Measurements from ENCODE around the gene CDC42BPG.

Gene CDC42BPG

DNA sequence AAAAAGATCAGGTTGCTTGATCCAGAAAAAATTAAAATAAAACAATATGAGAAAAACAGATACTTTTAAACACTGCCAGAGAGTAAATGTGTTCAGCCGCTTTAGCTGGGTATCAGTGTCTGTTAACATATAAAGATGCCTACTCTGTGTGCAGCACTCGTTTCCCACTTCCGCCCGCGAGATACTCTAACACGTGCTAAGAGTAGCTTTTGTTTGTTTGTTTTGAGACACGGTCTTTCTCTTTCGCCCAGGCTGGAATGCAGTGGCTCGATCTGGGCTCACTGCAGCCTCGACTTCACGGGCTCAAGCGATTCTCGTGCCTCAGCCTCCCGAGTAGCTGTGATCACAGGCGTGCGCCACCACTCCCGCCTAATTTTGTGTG lies 33.6 kb downstream of the CDC42BPG start:
- peak in 2 of 58 donors; percentile 46 to 62 for DNase-seq

DNA sequence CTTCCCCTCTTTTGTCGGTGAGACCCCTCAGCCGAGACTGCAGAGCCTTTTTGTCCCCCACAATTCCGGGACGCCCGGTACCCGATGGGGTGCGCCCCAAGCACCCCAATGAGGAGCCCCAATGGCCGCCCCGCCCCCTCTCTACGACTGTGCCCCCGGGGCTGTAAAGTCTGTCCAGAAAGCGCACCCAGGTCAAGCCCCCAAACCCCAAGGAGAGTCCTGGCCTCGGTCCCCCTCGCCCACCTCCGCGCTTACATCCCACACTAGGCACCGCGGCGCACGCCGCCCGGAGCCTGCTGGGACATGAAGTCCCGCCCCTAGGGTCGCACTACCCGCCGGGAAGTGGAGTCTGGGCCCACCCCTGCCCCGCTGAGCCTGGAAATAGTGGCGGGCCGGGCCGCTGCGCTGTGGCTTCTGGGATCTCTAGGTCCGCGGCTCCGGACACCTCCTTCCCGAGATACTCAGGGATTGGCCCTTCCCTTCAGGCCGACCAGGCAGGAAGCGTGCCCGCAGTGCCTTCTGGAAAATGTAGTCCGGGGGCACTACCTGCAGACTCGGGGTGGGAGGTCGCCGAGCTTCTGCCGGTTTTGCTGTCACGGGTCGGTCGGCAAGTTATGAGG lies 34.1 kb downstream of the CDC42BPG start, which contains the start of gene MEN1:
TSS of gene MEN1 (minus strand) at position 281 of the 620 bp plus-strand sequence. CDS start 442 bp downstream, outside the sequence.
- DNase-seq = peak; percentile 73 to 98 (median 95)

- no peak for DNase-seq
These were observed 34.6 kb downstream of the CDC42BPG start for GRCh38 chr11:64809781-64810241.

DNA sequence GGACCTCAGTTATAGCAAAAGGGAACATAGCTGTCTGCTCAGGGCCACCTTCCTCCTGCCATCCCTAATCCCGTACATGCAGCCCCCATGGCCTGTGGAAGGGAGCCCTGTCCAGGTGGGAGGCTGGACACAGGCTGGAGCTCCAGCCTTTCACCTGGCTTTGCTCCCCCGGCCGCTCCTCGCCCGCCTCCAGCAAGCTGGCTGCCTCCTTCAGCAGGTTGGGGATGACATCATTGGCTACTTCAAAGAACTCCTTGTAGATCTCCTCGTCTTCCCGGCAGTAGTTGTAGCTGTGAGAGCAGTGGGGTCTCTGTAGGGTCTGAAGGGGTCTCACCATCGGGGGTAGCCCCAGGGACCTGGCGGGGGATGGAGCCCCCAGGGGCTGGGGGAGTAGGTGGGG lies 39.0 kb downstream of the CDC42BPG start:
- no peak for DNase-seq

DNA sequence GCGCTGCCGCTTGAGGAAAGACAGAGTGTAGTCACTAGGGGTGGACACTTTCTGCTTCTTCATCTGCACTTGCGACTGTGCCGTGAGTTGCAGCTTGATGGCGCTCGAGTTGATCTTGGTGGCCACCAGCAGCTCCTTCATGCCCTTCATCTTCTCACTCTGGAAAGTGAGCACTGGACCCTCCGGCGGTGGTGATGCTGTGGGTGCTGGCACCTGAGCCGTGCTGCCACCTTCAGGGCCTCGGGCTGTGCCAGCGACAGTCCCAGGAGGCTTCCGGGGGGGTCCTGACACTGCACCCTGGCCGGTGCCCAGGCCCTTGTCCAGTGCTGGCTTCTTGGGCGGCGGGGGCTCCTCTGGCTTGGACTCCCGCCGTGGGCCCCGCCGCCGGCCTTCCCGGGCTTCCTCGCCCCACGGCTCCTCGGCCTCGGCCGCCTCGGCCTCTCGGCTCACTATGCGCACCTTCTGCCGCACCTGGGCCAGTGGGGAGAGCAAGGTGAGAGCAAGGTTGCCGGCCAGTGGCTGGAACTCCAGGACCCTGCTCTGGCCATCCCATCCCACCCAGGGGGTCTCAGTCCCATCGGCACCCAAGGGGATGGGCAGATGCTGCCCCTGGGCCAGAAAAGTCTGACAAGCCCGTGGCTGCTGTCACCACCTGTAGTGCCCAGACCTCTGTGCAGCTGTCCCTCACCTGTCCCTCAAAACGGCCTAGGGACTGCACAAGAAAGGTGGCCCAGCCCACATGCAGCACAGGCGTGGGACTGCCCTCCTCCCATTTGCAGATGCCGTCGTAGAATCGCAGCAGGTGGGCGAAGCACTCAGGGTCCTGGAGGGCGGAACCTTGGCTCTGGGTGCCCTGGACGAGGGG lies 39.9 kb downstream of the CDC42BPG start:
- no peak for DNase-seq

GRCh38 chr11:64803846-64804345 lies 40.6 kb downstream of the CDC42BPG start:
- DNase-seq = no peak

DNA sequence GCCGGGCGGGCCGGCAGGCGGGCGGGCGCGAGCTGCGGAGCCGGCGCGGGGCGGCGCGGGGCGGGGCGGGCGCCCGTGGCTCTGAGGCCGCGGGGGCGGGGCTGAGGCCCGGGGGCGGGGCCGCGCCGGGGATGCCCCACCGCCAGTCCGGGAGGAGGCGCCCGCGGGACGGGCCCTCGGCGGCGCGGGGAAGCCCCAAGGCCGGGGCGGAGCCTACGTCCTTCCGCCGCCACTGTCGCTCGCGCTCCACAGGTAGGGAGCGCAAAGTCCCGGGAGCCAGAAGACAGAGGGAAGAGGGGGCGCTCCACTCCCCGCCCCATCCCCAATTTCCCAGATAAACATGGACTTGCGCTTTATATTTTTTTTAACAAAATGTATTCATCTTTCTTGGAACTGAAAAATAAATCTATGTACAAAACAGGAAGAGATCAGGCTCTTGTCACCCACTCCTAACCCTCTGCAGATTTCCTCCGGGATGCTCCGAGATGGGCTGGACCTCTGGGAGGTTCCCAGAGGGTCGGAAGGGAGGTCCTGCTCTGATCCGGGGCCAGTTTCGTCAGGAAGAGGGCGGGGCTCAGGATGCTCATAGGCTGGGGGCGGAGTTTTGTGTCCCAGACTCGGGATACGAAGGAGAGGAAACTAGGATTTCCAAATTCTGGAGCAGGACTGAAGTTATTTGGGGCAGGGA lies 41.2 kb downstream of the CDC42BPG start, which contains the start of gene MAP4K2:
TSS of gene MAP4K2 (minus strand) at position 57 of the 688 bp plus-strand sequence. CDS start 65 bp downstream, outside the sequence.
- DNase-seq = peak in 55 of 58 donors; percentile 9 to 85 (median 67)

- DNase-seq = peak in 4 of 58 donors; percentile 49 to 61 (median 51)
These were observed 41.9 kb downstream of the CDC42BPG start for GRCh38 chr11:64802370-64803157.

DNA sequence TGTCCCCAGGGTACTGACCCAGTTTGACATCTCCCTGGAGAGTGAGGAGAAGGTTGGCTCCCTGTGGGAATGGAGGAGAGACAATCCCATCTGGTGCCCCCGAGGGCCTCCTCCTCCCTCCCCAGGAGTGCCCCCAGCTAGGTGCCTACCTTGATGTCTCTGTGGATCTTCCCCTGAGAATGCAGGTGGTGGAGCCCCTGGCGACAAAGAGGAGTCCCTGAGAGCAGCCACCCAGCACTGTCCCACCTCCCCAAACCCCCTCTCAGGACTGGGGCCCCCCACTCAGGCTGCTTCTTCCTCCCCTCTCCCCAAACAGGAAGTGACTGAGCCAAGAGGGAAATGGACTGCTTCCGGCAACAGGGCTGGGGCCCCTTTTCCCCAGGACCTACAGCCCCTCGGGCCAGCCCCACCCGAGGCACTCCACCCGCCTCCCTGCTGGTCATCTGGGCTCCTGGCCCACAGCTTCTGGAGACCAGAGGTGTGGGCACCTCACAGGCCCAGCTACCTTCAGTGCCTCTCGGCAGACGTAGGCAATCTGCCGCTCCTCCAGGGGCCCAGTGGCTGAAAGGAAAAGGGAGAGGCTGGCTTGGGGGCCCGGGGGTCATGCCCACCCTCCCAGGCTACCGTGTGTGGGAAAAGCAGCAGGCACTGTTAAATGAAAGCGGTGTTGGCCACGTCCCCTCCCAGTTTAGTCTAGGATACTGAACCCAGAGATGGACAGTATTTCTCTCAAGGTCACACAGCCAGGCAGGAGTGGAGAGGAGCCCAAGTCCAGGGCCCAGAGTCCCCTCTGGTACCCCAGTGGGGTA lies 42.7 kb downstream of the CDC42BPG start:
- no peak for DNase-seq

- DNase-seq = no peak
These were observed 43.3 kb downstream of the CDC42BPG start for GRCh38 chr11:64801158-64801464.

DNA sequence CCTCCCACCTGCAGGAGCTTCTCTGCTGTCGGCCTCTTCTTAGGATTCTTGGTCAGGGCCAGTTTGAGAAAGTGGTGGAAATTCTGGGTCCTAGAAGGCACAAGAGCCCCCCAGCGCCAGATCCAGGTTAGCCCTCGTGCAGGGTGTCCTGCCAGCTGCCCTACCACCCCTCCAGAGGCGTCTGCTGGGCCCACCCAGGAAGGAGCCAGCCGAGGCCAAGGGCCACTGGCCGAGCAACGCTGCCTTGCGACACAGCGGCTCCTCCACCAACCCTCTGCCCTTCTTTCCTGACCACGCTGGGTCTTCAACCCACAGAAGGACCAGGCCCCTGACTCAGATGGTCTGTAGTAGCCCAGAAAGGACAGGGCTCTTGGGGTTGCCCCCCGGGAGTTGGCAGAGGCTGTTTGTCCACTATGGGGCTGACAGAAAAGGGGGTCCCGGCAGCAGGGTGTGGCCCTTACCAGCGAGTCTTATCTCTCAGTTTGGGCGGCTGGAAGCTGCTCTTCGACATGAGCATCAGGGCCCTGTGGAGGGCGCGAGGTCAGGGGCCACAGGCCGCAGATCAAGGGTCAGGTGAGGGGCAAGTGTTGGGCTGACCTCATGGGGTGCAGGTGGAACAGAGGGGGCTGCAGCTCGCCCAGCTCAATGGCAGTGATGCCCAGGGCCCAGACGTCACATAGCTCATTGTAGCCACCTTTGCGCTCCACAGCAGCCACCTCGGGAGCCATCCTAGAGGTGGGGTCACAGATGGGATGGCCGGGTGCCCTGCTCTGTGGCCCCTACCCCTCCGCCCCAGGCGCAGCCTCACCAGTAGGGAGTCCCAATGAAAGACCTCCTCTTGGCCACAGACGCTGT lies 43.9 kb downstream of the CDC42BPG start:
- no peak for DNase-seq

- DNase-seq = no peak
These were observed 44.7 kb downstream of the CDC42BPG start for GRCh38 chr11:64799623-64800302.

GRCh38 chr11:64799256-64799622 lies 45.2 kb downstream of the CDC42BPG start:
- no peak for DNase-seq

DNA sequence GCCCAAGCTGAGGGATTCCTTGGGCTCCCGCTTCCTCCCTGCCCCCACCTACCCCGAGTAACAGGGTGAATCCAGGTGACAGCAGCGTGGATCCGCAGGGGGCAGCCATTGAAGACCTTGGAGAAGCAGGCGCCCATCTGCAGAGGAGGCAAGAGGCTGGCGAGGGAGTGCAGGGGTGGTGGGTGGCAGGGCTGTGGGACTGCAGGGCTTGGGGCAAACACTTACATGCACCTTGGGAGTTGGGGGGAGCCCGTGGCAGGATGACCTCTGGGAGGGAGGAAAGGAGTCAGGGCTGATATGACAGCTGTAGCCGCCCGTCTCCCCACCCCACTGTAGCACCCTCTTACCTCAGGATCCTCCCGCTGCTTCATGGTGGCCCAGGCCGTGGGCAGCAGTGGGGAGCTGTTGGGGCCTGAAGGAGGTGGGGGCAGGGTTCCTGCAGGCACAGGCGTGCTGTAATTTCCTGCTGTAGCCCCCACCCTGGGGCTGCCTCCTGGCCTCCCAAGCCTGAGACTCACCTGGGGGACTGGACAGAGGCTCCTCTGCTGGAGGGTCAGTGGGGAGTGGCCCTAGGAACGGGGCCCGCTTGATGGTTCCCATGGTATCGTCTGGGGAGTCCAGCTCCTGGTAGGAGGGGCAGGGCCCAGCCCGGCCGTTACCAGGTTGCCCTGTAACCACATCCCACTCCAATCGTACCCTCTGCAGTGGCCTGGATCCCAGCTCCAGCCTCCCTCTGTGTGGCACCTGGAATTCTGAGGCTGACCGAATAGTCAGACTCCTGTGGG lies 47.5 kb downstream of the CDC42BPG start:
- DNase-seq = no peak

GRCh38 chr11:64796047-64796756 lies 48.3 kb downstream of the CDC42BPG start:
- no peak for DNase-seq

GRCh38 chr11:64794526-64794925 lies 49.9 kb downstream of the CDC42BPG start:
- no peak for DNase-seq
